B cell (primary cell): ENCODE data around the gene FZR1. TPM values are rescaled to one million over a fixed set of nuclear protein-coding genes. Genes with fewer than 3 reads are reported as not detected.

Experiments used
- ATAC-seq: fragments of 200-7000 bp; cut with Tn5 transposase; one replicate; pipeline ENCODE4 v1.10.0; 2021; ENCODE audit warnings: low read depth, mild to moderate bottlenecking, moderate number of reproducible peaks, moderate library complexity
- CTCF ChIA-PET: fragments of 350-600 bp; sonication (Branson Sonifier 250); formaldehyde crosslinking; loops from one replicate; lab custom pipeline; 2021; ENCODE audit warnings: antibody characterized with exemption, inconsistent platforms; lab: Charles Lee
- POLR2A ChIA-PET: fragments of 350-600 bp; sonication (Branson Sonifier 250); formaldehyde crosslinking; loops from one replicate; lab custom pipeline; 2021; ENCODE audit warnings: antibody characterized with exemption; lab: Charles Lee
- DNase-seq: peaks from one replicate; pipeline ENCODE4 v3.0.0; 2013
- H2AFZ ChIP-seq: 2 replicates; pipeline ENCODE4 v1.6.1; 2012; ENCODE audit warnings: mild to moderate bottlenecking, low read depth, low read length; ENCODE audit not compliant: insufficient read depth, poor library complexity, severe bottlenecking
- H3K27ac ChIP-seq, 2 donors: 1 replicate in 1 of 2; 2 replicates in 1 of 2; pipeline ENCODE4 v1.5.1; 2012 to 2013; ENCODE audit warnings: low read length in 2 of 2, mild to moderate bottlenecking in 2 of 2, moderate library complexity in 1 of 2
- H3K27me3 ChIP-seq, 4 experiments: fragments of 200-600 bp in 1 of 4; sonication (generic) in 1 of 4; replicated peaks in 1 of 4; 1 replicate in 2 of 4; 2 replicates in 2 of 4; pipeline versions ENCODE4 v1.6.1 to v1.7.0; 2013 to 2016; ENCODE audit warnings: low read length in 3 of 4, mild to moderate bottlenecking in 2 of 4, mixed read lengths in 1 of 4, moderate library complexity in 1 of 4; ENCODE audit not compliant: insufficient read depth in 4 of 4, control insufficient read depth in 3 of 4; ENCODE audit errors: control extremely low read depth in 1 of 4
- H3K36me3 ChIP-seq, 2 experiments: replicated peaks in 1 of 2; 1 replicate in 1 of 2; 2 replicates in 1 of 2; pipeline versions ENCODE4 v1.6.1 to v1.7.1; 2013; ENCODE audit warnings: low read length in 1 of 2; ENCODE audit not compliant: insufficient read depth in 2 of 2, control insufficient read depth in 1 of 2; ENCODE audit errors: control extremely low read depth in 1 of 2, extremely low read depth in 1 of 2
- H3K4me1 ChIP-seq, 2 donors: fragments of 200-600 bp in 1 of 2; sonication (generic) in 1 of 2; 1 replicate in 1 of 2; 2 replicates in 1 of 2; pipeline versions ENCODE4 v1.5.1 to v1.6.1; 2013 to 2017; ENCODE audit warnings: low read length in 2 of 2; ENCODE audit not compliant: control insufficient read depth in 2 of 2, insufficient read depth in 2 of 2
- H3K4me2 ChIP-seq: replicated peaks from 2 replicates; pipeline ENCODE3; 2012; ENCODE audit warnings: mild to moderate bottlenecking, low read depth, low read length; ENCODE audit not compliant: poor library complexity, severe bottlenecking
- H3K4me3 ChIP-seq, 5 experiments: fragments of 200-600 bp in 1 of 5; sonication (generic) in 1 of 5; 1 replicate in 3 of 5; 2 replicates in 2 of 5; pipeline versions ENCODE4 v1.5.1 to v1.7.0; 2011 to 2016; ENCODE audit warnings: low read length in 4 of 5, mild to moderate bottlenecking in 4 of 5, low read depth in 2 of 5, control low read depth in 1 of 5, moderate library complexity in 1 of 5; ENCODE audit not compliant: insufficient read depth in 1 of 5; ENCODE audit errors: control extremely low read depth in 1 of 5, extremely low read depth in 1 of 5
- H3K79me2 ChIP-seq: fragments of 200-600 bp; sonication (generic); one replicate; pipeline ENCODE4 v1.6.0; 2016; ENCODE audit warnings: low read length; ENCODE audit not compliant: control insufficient read depth, insufficient read depth
- H3K9ac ChIP-seq: fragments of 200-600 bp; sonication (generic); 2 replicates; pipeline ENCODE4 v1.6.1; 2017; ENCODE audit warnings: mild to moderate bottlenecking, low read length, moderate library complexity
- H3K9me3 ChIP-seq, 3 donors: one replicate each; pipeline versions ENCODE4 v1.6.1 to v1.7.1; 2013; ENCODE audit warnings: low read length in 2 of 3; ENCODE audit not compliant: control insufficient read depth in 2 of 3, insufficient read depth in 1 of 3; ENCODE audit errors: control extremely low read depth in 1 of 3
- H4K20me1 ChIP-seq: 2 replicates; pipeline ENCODE4 v1.6.0; 2012; ENCODE audit warnings: mild to moderate bottlenecking, low read length; ENCODE audit not compliant: insufficient read depth, control insufficient read depth, poor library complexity, severe bottlenecking
- H3K27ac Mint-ChIP-seq: one replicate; pipeline ENCODE4 v1.8.0; 2021; ENCODE audit warnings: mixed read lengths
- H3K27me3 Mint-ChIP-seq: one replicate; pipeline ENCODE4 v1.8.0; 2021; ENCODE audit warnings: mixed read lengths
- H3K4me1 Mint-ChIP-seq: one replicate; pipeline ENCODE4 v1.8.0; 2021; ENCODE audit warnings: mixed read lengths
- H3K4me3 Mint-ChIP-seq: one replicate; pipeline ENCODE4 v1.8.0; 2021; ENCODE audit warnings: mixed read lengths
- H3K9me3 Mint-ChIP-seq: one replicate; pipeline ENCODE4 v1.8.0; 2022; ENCODE audit warnings: mixed read lengths; ENCODE audit not compliant: insufficient read depth
- CTCF ChIP-seq: fragments of 200-600 bp; IDR thresholded peaks from one replicate; pipeline ENCODE4 v1.8.0; 2022; ENCODE audit warnings: antibody characterized with exemption, mild to moderate bottlenecking
- EZH2 ChIP-seq: IDR thresholded peaks from 2 replicates; pipeline ENCODE4 v1.6.1; 2012; ENCODE audit warnings: borderline replicate concordance, low read depth, mild to moderate bottlenecking, moderate library complexity, low read length; ENCODE audit not compliant: insufficient read depth, poor library complexity, severe bottlenecking
- WGBS: methylation state at CpG from one replicate; pipeline ENCODE4 v1.1.5; 2013; ENCODE audit warnings: missing lambda C conversion rate; ENCODE audit not compliant: insufficient coverage; 5-methylcytosine and 5-hydroxymethylcytosine counted together
- intact Hi-C: fragments of 100-400 bp; cut with micrococcal nuclease; formaldehyde crosslinking; loops from one replicate; pipeline ENCODE4 v1.10.0; 2022
- polyA plus RNA-seq: library from polyadenylated mRNA; depleted of rRNA; stranded (reverse); fragments of >200 nt; gene quantifications from 2 replicates; pipeline ENCODE4 v1.2.3, GENCODE V29; 2012
- total RNA-seq, 2 donors: library from RNA; stranded (reverse); fragments of 120-200 nt in 1 of 2; gene quantifications; 1 replicate in 1 of 2; 2 replicates in 1 of 2; pipeline versions ENCODE4 v1.2.3 to v1.2.4, GENCODE V29; 2013 to 2022

Gene FZR1
- total and polyA plus RNA-seq, 2 donors (not counting 1 experiment from before 2014, with no cell fraction given): 83.5 to 96.1 TPM

DNA sequence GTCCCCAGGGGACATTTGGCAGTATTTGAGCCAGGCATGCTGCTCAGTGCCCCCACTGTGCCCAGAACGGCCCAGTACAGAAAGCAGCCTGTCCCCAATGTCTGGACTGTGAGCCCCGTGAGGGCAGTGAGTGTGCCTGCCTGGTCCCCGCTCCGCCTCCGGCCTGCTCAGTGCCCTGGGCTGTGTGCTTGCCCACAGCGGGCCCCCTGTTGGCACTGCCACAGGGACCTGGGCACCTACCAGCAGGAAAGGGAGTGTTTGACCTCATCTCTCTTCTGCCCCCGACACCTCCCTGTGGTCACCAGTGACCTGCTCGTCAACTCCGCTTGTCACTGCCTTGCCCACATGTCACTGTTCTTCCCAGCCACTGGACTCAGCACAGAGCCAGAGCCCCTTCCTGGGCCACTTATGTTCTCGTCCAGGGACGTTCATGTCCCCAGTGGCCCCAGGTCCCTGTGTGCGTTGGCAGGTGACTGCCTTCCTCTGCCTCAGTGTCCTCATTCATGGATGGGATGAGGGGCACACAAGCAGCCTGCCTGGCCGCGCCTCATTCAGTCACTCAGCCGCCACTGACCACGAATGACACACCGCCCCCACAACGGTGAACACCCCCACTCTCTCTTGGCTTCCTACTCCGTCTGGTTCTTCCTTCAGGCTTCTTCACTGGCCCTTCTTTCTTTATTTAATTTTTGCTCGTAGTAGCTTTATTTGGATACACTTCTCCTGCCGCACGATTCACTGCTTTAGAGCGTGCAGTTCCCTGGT is 2.8 kb downstream of the FZR1 start:
- TF ChIP-seq EZH2: no peak
- no peak for TF ChIP-seq CTCF
- H3K27me3 ChIP-seq: no peaks in the 10 kb centered on the region
- intact Hi-C loops: loop anchor here (5.0 to 10.0 kb wide), 5 partner anchors 253 to 1283 kb away; partner anchors contain the start of genes APBA3, FEM1A, HDGFL2 and MRPL54
- peaks cover 0 to 33% of the 10 kb centered on the region in 2 experiments for H3K36me3 ChIP-seq
- 92% methylated on average over 23 of the region's 23 CpGs for WGBS
- Mint-ChIP-seq H3K27me3 (no peaks in the 10 kb centered on the region), H3K4me3 (peak overlapping the region; percentile 59), H3K4me1 (peaks cover 54% of the 10 kb centered on the region), H3K9me3 (no peaks in the 10 kb centered on the region), H3K27ac (peak overlapping the region; percentile 46)
- H3K9me3 ChIP-seq: no peaks in the 10 kb centered on the region
- peaks cover 61% of the 10 kb centered on the region for H4K20me1 ChIP-seq
- peak overlapping the region; percentile 3 for H3K4me2 ChIP-seq
- CTCF ChIA-PET: interaction anchor here (0.5 to 1.1 kb wide), 2 partner anchors 37 to 339 kb away, joined by 3 to 4 read pairs; no protein-coding TSS in a partner anchor
- H2AFZ ChIP-seq: no peak overlapping the region
- no peak for DNase-seq
- no peak overlapping the region for H3K27ac ChIP-seq
- peaks cover 9 to 17% of the 10 kb centered on the region in 2 donors for H3K4me1 ChIP-seq
- ATAC-seq: no peak
- POLR2A ChIA-PET: no interaction called here
- H3K4me3 ChIP-seq: no peak overlapping the region
- peaks cover 85% of the 10 kb centered on the region for H3K79me2 ChIP-seq
- H3K9ac ChIP-seq: no peak overlapping the region

- 98% methylated on average over 15 of the region's 15 CpGs for WGBS
- no peaks in the 10 kb centered on the region for H3K27me3 Mint-ChIP-seq
- POLR2A ChIA-PET: no interaction called here
- no peak for ATAC-seq
- CTCF ChIA-PET: interaction anchor here (0.5 to 1.1 kb wide), 2 partner anchors 36 to 340 kb away, joined by 3 to 4 read pairs; no protein-coding TSS in a partner anchor
- intact Hi-C loops: loop anchor here (5.0 to 10.0 kb wide), 5 partner anchors 253 to 1283 kb away; partner anchors contain the start of genes APBA3, FEM1A, HDGFL2 and MRPL54
- H3K4me2 ChIP-seq: no peak overlapping the region
- peaks cover 9 to 17% of the 10 kb centered on the region in 2 donors for H3K4me1 ChIP-seq
- H2AFZ ChIP-seq: no peak overlapping the region
- no peaks in the 10 kb centered on the region for H3K9me3 Mint-ChIP-seq
- no peaks in the 10 kb centered on the region for H3K9me3 ChIP-seq
- H3K9ac ChIP-seq: no peak overlapping the region
- H3K4me1 Mint-ChIP-seq: peaks cover 58% of the 10 kb centered on the region
- no peak for TF ChIP-seq EZH2
- TF ChIP-seq CTCF: no peak
- DNase-seq: no peak
- no peak overlapping the region for H3K27ac Mint-ChIP-seq
- peaks cover 67% of the 10 kb centered on the region for H4K20me1 ChIP-seq
- H3K27ac ChIP-seq: no peak overlapping the region
- H3K36me3 ChIP-seq: peaks cover 0 to 35% of the 10 kb centered on the region in 2 experiments
- H3K4me3 Mint-ChIP-seq: peak overlapping the region; percentile 30
- H3K4me3 ChIP-seq: no peak overlapping the region
- peaks cover 91% of the 10 kb centered on the region for H3K79me2 ChIP-seq
- H3K27me3 ChIP-seq: no peaks in the 10 kb centered on the region
Observed at GRCh38 chr19:3509566-3509989, 3.5 kb downstream of the FZR1 start.
